HG03460 (cell line): ENCODE measurements around the gene CBX2.

Experiments used
- ATAC-seq: cut with Tn5 transposase; IDR thresholded peaks from one replicate; pipeline ENCODE4 v1.9.1; 2021; ENCODE audit not compliant: unreplicated experiment

Gene CBX2

DNA sequence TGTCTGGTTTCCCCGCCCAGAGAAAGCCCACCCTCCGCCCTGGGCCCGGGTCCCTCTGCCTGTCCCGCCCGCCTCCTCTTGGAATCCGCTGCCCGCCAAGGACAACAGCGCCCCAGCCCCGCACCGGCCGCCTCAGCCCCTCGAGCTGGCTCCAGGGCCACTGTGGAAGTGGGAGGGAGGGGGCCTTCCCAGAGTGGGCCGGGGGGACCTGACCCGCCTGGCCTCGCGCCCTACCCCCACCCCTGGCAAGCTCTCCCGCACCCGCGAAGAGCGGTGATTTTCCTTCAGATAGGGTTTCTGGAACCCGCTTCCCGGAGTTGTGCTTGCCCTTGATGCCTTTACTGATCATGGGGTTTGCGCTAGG is 21.2 kb downstream of the CBX2 start:
- no peak for ATAC-seq

GRCh38 chr17:79799538-79800324 is 21.8 kb downstream of the CBX2 start:
- ATAC-seq = no peak

DNA sequence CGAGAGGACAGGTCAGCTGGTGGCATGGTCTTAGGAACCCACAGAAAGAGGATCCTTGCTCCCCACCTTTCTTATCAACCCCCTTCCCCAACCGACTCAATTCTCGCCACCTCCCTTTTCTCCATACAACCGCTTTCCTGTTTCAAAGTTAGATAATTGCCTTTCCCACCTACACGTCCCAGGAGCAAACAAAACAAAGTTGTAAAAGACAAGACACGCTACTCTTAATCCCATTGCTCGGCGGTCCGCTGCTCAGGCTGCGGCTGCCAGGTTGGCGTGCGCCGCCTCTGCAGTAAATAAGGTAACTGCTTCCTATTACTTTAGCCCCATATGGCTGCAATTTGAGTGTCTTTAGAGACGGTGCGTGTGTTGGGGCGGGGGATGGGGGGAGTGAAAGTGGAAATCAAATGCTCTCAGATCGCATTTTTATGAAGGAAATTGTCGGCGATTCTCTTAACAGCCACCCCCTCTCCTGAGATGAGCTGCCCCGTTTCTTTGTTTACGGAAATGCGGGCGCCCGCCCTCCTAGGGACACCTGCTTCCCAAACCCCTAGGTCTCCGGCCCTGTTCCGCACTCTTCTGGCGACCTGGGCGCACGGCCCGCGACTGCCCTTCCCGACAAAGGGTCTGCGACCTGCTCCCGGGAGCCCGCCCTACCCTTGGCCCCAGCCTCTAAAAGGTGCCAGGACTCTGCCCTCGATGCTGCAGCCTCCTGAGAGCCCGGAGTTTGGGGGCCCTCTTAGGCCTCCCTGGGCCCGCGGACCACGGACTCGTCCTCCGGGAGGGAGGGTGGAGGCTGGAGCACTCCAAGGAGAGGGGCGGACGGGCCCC is 22.6 kb downstream of the CBX2 start:
- ATAC-seq = no peak

DNA sequence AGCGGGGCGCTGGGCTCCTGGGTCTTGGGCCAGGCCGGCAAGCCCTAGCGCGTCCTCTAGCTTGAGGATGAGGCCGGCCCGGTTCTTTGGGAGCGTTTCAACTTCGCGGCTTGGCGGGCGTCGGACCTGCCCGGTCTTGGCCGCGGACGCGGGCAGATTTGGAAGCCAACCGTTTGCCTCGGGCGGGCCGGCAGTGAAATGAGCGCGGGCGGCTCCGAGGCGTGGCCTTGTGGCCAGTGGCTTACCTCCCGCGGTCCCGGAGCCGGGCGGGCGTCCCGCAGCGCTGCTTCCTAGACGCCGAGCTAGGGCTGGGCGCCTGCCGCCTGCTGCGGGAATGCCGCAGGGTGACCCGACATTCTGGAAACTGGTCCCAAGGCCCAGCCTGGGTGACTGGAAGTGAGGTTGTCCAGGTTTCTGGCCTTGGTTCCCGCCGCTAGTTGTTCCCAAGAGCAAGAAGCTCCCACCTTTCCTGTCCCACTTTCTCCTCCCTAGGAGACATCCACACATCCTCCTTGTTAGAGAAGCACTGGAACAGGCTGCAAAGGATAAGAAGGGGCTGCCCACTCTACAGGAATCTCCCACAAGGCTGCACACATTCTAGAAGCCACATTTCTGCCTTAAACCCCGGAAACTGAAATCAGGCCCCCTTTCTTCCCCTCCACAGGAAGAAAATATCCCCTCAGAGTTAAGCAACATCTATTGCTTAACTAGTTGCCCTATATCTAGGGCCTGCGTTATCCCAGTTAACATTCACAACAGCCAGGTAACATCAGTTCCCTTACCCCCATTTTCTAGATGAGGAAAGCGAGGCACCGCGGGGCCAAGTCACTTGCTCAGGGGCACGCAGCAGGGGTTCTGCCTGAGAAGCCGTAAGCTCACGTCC is 23.4 kb downstream of the CBX2 start:
- no peak for ATAC-seq

DNA sequence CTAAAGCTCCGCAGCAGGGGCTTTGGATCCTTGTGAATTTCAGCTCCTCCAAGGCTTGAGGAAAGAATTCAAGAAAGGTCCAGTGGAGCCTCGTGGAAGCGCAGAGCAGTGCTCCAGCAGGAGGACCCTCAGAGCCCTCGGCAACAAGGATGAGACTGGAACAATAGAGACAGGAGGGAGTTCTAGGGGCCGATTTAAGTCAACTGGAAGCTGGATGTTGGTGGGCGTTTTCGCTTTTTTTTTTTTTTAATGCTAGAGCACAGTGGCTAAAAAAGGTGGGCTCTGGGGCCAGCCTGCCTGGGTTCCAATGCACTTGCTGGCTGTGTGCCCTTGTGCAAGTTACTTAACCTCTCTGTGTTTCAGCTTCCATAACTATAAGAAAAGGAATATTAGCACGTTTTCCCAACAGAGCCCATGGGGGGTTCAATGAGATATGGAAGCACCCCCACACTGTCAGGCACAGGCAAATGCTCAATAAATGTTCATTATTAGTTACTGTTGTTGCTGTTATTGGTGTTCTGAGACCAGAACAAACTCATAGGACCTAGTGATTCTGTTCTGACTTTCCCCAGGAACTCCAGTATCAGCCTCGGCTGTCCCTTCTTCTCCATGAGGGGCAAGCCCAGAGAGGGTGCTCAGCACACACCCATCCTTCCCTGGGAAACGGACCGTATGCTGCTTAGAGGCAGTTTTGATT is 24.2 kb downstream of the CBX2 start:
- no peak for ATAC-seq

DNA sequence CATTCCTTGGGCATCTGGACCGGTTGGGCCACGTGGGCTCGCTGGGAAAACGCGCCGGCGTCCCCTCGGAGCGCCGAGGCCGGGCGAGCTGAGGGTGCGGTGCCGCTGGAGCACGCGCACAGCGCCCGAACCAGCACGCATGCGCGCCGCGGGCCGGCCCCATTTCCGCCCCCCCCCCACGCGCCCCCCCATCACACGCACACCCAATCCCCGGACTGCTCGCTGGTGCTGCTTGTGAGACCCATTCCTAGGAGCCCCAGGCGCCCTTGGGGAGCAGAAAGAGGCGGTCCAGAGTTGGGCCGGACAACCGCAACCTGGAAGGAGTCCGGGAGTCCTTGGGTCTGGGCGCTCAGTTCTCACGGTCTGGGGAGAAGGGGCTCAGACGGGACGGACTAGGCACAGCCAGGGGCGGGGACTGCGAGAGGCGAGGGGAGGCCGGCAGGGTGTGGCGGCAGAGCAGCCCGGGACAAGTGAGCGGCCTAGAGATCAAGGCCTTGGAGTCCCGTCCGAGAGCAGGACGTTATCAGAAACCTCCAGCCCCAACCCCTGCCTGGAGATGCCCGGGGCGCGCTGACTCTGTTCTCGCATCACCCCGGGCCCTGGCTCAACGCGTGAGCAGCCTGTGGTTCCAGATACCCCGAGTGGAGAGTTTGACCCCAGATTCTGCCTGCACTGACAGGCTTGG is 24.9 kb downstream of the CBX2 start:
- no peak for ATAC-seq

DNA sequence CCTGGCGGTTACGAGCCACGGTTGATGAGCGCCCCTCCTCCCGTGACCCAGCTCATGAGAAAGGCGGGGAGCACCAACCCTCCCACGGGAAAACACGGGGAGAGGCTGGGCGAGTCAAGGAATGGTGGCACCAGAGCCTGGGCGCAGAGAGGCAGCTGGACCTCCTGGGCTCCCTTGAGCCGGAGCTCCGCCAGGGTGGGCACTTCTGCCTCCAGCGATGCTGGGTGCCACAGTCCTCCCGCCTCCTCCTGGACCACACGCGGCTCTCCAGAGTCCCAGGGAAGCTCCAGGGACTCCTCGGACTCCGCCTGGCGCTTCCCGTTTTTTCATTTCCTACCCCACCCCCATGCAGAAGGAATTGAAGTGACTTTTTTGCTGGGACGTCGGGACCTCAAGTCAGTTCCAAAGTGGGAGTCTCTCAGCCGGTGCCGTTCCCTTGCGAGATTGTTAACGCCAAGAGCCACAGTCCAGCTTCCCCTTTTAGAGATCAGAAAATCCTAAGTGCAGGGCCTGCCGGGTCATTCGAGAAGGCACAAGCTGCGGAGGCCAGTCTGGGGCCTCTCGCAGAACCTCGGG is 25.6 kb downstream of the CBX2 start:
- no peak for ATAC-seq

DNA sequence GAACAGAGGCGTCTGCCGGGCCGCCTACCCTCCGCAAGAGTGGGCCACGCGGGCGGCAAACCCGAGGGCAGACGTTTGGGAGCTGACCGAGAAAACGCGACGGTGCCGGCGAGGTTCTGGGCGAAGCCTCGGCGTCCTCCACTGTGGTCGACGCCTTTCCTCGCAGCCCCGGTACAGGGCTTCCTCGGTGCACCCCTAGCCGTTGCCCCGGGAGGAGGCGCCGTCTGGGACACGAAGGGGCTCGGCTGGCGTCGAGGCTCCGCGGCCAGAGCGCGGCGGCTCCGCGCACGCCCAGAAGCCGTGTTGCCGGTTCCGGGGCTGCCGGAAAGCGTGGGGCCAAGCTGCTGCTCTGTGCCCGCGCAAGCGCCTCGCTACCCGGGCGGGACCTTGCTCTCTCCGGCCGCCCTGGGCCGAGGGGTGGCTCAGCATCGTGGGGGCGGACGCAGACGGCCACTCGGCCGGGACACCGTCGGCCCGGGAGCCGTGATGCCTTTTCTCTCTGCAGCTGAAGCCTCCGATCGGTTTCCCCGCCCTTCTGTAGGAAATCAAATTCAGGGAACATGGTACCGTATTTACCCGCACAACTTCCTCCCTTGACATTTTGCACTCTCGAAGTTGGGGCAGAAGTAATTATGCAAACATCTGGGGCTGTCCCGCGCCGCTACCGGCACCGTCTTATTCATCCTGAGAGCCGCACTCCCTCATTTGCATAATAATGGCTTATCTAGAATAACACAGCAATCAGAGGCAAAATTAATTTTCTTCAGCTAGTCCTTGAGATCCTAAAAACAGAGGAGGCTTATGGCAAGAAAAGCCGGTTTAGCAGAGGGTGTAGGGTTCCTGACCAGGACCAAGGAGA is 26.3 kb downstream of the CBX2 start:
- ATAC-seq = peak; percentile 65

DNA sequence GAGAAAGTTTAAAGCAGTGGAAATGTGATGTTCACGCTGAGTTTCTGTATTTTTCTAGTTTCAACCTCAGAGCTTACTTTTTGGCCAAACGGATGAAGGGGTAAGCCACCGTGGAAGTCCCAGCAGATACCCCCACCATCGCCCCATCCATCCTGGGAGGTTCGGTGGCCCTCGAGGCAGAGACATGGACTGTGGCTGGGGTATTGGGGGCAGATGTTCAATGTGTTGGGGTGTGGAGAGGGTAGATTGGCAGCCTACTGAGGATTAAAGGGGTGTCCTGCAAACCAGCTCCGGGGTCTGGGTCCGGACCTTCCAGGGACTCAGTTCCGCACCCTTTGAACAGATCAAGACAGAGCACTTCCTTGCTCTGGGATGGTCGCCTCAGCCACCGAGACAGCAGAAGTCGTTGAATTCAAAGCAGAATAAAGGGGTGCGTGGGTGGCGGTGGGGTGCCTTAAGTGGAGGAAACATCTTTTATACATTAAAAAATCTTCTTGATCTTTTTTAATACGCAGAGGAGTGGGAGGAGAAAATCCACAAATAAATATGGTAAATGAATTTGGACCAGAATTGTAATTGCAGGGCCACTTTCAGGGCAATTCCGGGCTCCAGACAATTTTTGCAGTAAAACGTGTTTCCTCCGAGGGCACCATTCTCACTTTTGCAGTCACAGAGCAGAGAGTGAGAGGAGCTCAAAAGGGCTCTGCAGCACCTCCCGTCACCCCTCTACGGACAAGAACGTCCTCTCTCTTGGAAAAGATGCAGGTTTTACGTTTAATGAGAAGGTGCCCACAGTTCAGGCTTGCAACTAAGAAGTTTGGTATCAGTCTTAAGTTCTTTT is 27.1 kb downstream of the CBX2 start:
- peak; percentile 12 for ATAC-seq

- no peak for ATAC-seq
Measured at GRCh38 chr17:79806446-79806760, 28.5 kb downstream of the CBX2 start.

- ATAC-seq = no peak
Measured at GRCh38 chr17:79806863-79807720, 29.1 kb downstream of the CBX2 start.

DNA sequence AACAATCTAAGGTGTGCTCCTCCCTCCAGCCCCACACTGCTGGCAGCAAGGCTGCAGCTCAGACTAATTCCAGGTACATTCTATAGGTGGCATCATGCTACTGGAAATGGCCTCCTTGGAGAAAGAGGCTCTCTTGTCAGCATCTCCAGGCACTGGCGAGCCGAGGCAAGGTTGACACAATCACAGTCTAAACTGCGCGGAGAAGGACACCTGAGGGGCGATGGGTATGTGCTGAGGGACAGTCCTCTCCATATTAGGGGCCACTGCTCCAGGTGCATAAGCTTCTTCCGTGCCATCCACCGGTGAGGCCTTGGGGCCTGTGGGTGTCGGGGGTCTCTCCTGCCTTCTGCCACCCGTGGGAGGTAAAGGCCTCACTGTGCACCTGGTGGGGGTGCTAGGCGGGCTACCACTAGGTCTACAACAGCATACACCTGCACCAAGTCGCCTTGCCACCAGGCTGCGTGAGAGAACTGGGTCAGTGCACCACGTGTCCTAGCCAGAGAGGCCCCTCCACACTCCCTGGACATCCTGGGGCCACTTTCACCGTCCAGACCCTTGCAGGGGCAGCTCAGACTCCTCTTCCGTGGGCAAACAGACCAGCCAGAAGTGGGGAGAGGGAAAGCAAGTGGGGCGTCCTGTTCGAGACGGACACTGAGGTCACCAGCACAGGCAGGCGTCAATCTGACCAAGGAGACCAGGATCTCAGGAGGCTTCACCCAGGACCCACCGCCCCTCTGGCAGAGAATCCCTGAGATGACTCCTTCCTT is 31.0 kb downstream of the CBX2 start:
- no peak for ATAC-seq

DNA sequence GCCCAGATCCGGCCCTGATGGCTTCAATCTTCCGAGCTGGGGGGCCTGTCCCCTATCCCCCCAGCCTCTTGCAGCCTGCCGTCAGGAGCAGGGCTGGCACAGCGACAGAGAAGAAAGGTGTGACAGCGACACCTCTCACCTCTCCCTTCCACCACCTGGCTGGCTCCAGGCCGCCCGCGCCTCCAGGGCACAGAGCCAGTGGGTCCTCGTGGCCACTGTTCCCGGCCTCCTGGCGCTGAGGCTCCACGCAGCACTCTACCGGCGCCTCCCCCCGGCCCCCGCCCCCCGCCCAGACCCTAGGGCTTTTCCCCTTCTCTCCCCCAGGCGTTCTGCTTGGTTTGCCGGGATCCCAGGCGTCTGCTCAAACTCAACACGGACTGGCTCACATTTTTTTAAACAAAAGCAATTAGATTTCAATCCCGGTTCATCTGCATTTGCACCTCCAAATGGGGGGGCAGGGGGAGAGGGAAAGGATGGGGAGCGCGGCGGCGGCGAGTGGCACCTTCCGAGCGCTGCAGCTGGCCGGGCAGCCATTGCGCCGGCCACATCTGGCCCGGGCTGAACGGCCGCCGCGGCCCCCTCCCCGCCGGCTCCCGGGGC is 31.7 kb downstream of the CBX2 start:
- no peak for ATAC-seq

DNA sequence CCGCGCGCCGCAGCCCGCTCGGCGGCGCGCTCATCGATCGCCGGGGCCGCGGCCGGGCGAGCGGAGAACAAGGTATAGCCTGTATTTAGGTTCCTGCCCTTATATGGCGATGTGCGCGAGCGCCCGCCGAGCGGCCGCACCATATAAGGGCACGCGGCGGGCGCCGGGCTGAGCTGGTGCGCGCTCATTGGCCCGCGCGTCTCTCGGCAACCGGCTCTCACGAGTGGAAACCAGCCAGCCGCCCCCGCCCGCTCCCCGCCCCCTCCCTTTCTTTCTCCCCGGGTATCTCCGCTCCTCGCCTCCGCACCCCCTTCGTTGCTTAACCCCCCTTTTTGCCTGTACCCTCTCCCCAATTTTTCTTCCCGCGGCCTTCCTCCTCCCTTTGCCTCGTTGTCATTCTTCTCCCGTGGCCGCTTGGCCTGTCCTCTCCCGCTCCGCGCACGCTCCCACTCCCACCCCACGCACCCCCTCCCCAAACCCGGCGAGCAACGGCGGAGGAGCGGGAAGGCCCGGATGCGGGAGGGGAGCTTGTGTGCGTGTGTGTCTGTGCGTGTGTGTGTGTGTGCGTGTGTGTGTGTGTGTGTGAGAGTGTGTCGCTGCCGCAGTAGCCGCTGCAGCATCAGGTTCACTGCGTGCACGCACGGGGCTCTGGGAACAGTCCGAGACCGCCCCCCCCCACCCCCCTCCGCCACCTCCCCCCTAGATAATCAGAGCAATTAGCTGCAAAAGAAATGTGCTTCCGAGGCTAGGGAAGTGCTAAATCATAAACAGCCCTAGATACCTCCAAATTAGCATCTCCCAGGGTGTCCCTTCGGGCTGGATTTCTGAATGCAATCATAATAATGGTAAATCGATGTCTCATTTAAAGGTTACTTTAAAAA is 32.4 kb downstream of the CBX2 start:
- ATAC-seq = peak; percentile 69
